Stimulated activated naive CD8-positive, alpha-beta T cell treated with anti-CD3 and anti-CD28 coated beads, Interleukin-15, amount 100 ng/mL, for 72 hours (primary cell): ENCODE measurements around the gene COQ8B.
A peak's percentile ranks its signal among the peaks of the same experiment; 100 is the strongest.

Experiments
- ATAC-seq: fragments of 150-1000 bp; cut with Tn5 transposase; 2 replicates; pipeline ENCODE4 v1.10.0; 2021; ENCODE audit warnings: mild to moderate bottlenecking, moderate library complexity
- DNase-seq, 2 donors: peaks; one replicate each; pipeline ENCODE4 v3.0.0; 2021 to 2022
- H3K27ac Mint-ChIP-seq, 2 donors: one replicate each; pipeline ENCODE4 v1.8.0; 2022; ENCODE audit warnings: mild to moderate bottlenecking in 2 of 2, mixed read lengths in 2 of 2, moderate library complexity in 2 of 2
- H3K27me3 Mint-ChIP-seq: one replicate; pipeline ENCODE4 v1.8.0; 2022; ENCODE audit warnings: mixed read lengths
- H3K4me1 Mint-ChIP-seq: one replicate; pipeline ENCODE4 v1.8.0; 2022; ENCODE audit warnings: mild to moderate bottlenecking, mixed read lengths
- H3K4me3 Mint-ChIP-seq, 2 donors: one replicate each; pipeline ENCODE4 v1.8.0; 2022; ENCODE audit warnings: mild to moderate bottlenecking in 2 of 2, mixed read lengths in 2 of 2, moderate library complexity in 1 of 2
- H3K9me3 Mint-ChIP-seq, 2 donors: one replicate each; pipeline ENCODE4 v1.8.0; 2022; ENCODE audit warnings: mixed read lengths in 2 of 2

Gene COQ8B

GRCh38 chr19:40713939-40714338 is 2.7 kb downstream of the COQ8B start:
- H3K4me1 Mint-ChIP-seq, result peaks cover 37% of the 10 kb centered on the region
- H3K9me3 Mint-ChIP-seq, result no peaks in the 10 kb centered on the region
- no peaks in the 10 kb centered on the region for H3K27me3 Mint-ChIP-seq
- H3K27ac Mint-ChIP-seq, result peak overlapping the region in 1 of 2 donors; percentile 20
- DNase-seq, result no peak
- peak overlapping the region; percentile 83 to 92 for H3K4me3 Mint-ChIP-seq
- no peak for ATAC-seq

GRCh38 chr19:40709817-40710216 is 6.9 kb downstream of the COQ8B start:
- H3K27ac Mint-ChIP-seq, result peak overlapping the region in 1 of 2 donors; percentile 85

GRCh38 chr19:40707615-40708014 is 9.1 kb downstream of the COQ8B start:
- H3K4me3 Mint-ChIP-seq, result no peak overlapping the region
- ATAC-seq, result no peak
- no peak for DNase-seq
- H3K4me1 Mint-ChIP-seq, result no peaks in the 10 kb centered on the region
- no peaks in the 10 kb centered on the region for H3K27me3 Mint-ChIP-seq
- no peak overlapping the region for H3K27ac Mint-ChIP-seq
- no peaks in the 10 kb centered on the region for H3K9me3 Mint-ChIP-seq

More at GRCh38 chr19:40709817-40710216, 6.9 kb downstream of the COQ8B start:
- ATAC-seq (no peak), DNase-seq (no peak)
- H3K9me3 Mint-ChIP-seq, result no peaks in the 10 kb centered on the region
- H3K4me1 Mint-ChIP-seq, result peaks cover 12% of the 10 kb centered on the region
- H3K4me3 Mint-ChIP-seq, result no peak overlapping the region
- no peaks in the 10 kb centered on the region for H3K27me3 Mint-ChIP-seq

- Mint-ChIP-seq H3K27ac (no peak overlapping the region), H3K9me3 (no peaks in the 10 kb centered on the region), H3K4me1 (no peaks in the 10 kb centered on the region), H3K27me3 (no peaks in the 10 kb centered on the region), H3K4me3 (no peak overlapping the region)
- DNase-seq (no peak), ATAC-seq (no peak)
These were observed 10.6 kb downstream of the COQ8B start for GRCh38 chr19:40705950-40706619.

- ATAC-seq (no peak), DNase-seq (no peak)
- no peaks in the 10 kb centered on the region for H3K27me3 Mint-ChIP-seq
- H3K4me3 Mint-ChIP-seq, result no peak overlapping the region
- no peak overlapping the region for H3K27ac Mint-ChIP-seq
- H3K9me3 Mint-ChIP-seq, result no peaks in the 10 kb centered on the region
- no peaks in the 10 kb centered on the region for H3K4me1 Mint-ChIP-seq
These were observed 11.4 kb downstream of the COQ8B start for GRCh38 chr19:40705362-40705651.

- DNase-seq (no peak), ATAC-seq (no peak)
- Mint-ChIP-seq H3K4me3 (no peak overlapping the region), H3K27ac (no peak overlapping the region), H3K9me3 (no peaks in the 10 kb centered on the region), H3K4me1 (no peaks in the 10 kb centered on the region), H3K27me3 (no peaks in the 10 kb centered on the region)
These were observed 12.0 kb downstream of the COQ8B start for GRCh38 chr19:40704491-40705361.

- Mint-ChIP-seq H3K4me3 (no peak overlapping the region), H3K4me1 (no peaks in the 10 kb centered on the region), H3K27me3 (no peaks in the 10 kb centered on the region), H3K9me3 (no peaks in the 10 kb centered on the region), H3K27ac (peak overlapping the region in 1 of 2 donors; percentile 14)
- DNase-seq (no peak), ATAC-seq (no peak)
These were observed 13.5 kb downstream of the COQ8B start for GRCh38 chr19:40703029-40703755.

- ATAC-seq, result no peak
- Mint-ChIP-seq H3K27ac (no peak overlapping the region), H3K27me3 (no peaks in the 10 kb centered on the region)
These were observed 14.2 kb downstream of the COQ8B start for GRCh38 chr19:40702337-40703012.

GRCh38 chr19:40701758-40702157 is 14.9 kb downstream of the COQ8B start:
- Mint-ChIP-seq H3K27me3 (no peaks in the 10 kb centered on the region), H3K27ac (no peak overlapping the region), H3K9me3 (no peaks in the 10 kb centered on the region), H3K4me3 (no peak overlapping the region), H3K4me1 (no peaks in the 10 kb centered on the region)
- DNase-seq (no peak), ATAC-seq (no peak)

More at GRCh38 chr19:40702337-40703012, 14.2 kb downstream of the COQ8B start:
- Mint-ChIP-seq H3K4me1 (no peaks in the 10 kb centered on the region), H3K4me3 (no peak overlapping the region), H3K9me3 (no peaks in the 10 kb centered on the region)
- no peak for DNase-seq

- Mint-ChIP-seq H3K4me3 (no peak overlapping the region), H3K27ac (no peak overlapping the region), H3K9me3 (no peaks in the 10 kb centered on the region), H3K4me1 (no peaks in the 10 kb centered on the region), H3K27me3 (no peaks in the 10 kb centered on the region)
- DNase-seq (no peak), ATAC-seq (no peak)
These were observed 16.6 kb downstream of the COQ8B start for GRCh38 chr19:40700083-40700482.

- Mint-ChIP-seq H3K27ac (no peak overlapping the region), H3K4me1 (no peaks in the 10 kb centered on the region), H3K4me3 (no peak overlapping the region), H3K9me3 (no peaks in the 10 kb centered on the region), H3K27me3 (no peaks in the 10 kb centered on the region)
- DNase-seq, result no peak
- ATAC-seq, result no peak
These were observed 19.7 kb downstream of the COQ8B start for GRCh38 chr19:40697007-40697406.

GRCh38 chr19:40695881-40696280 is 20.8 kb downstream of the COQ8B start:
- Mint-ChIP-seq H3K27me3 (no peaks in the 10 kb centered on the region), H3K9me3 (no peaks in the 10 kb centered on the region), H3K4me3 (no peak overlapping the region), H3K27ac (no peak overlapping the region), H3K4me1 (peaks cover 11% of the 10 kb centered on the region)
- no peak for DNase-seq
- ATAC-seq, result no peak

GRCh38 chr19:40693896-40694295 is 22.8 kb downstream of the COQ8B start:
- ATAC-seq (no peak), DNase-seq (no peak)
- H3K4me3 Mint-ChIP-seq, result no peak overlapping the region
- peak overlapping the region in 1 of 2 donors; percentile 94 for H3K27ac Mint-ChIP-seq
- no peaks in the 10 kb centered on the region for H3K27me3 Mint-ChIP-seq
- peaks cover 12% of the 10 kb centered on the region for H3K4me1 Mint-ChIP-seq
- H3K9me3 Mint-ChIP-seq, result no peaks in the 10 kb centered on the region

GRCh38 chr19:40693150-40693788 is 23.4 kb downstream of the COQ8B start:
- H3K27ac Mint-ChIP-seq, result peak overlapping the region in 1 of 2 donors; percentile 28
- no peaks in the 10 kb centered on the region for H3K9me3 Mint-ChIP-seq
- peaks cover 12% of the 10 kb centered on the region for H3K4me1 Mint-ChIP-seq
- no peaks in the 10 kb centered on the region for H3K27me3 Mint-ChIP-seq
- ATAC-seq (no peak), DNase-seq (no peak)
- H3K4me3 Mint-ChIP-seq, result no peak overlapping the region

GRCh38 chr19:40692212-40692551 is 24.5 kb downstream of the COQ8B start:
- H3K4me3 Mint-ChIP-seq, result no peak overlapping the region
- H3K9me3 Mint-ChIP-seq, result no peaks in the 10 kb centered on the region
- no peak overlapping the region for H3K27ac Mint-ChIP-seq
- no peak for ATAC-seq
- H3K4me1 Mint-ChIP-seq, result peaks cover 12% of the 10 kb centered on the region
- DNase-seq, result no peak
- no peaks in the 10 kb centered on the region for H3K27me3 Mint-ChIP-seq
